ENCODE data around the gene AATK.

The AATK gene

GRCh38 chr17:81073967-81074839, 91.8 kb downstream of the AATK start:
- H3K9me3 ChIP-seq (ENCODE audit: control insufficient read depth, low read depth, low read length) = no peaks in the 10 kb centered on the region
- no peak overlapping the region for H3K27ac ChIP-seq (ENCODE audit: low read length)
- H3K9ac ChIP-seq (ENCODE audit: low read length) = no peak overlapping the region
- no peaks in the 10 kb centered on the region for H3K27me3 ChIP-seq (ENCODE audit: control insufficient read depth, insufficient read depth, low read length)
- peaks cover 7% of the 10 kb centered on the region for H3K4me1 ChIP-seq (ENCODE audit: control insufficient read depth, low read depth, low read length)
- H3K4me3 ChIP-seq (ENCODE audit: low read length) = no peak overlapping the region
- no peaks in the 10 kb centered on the region for H3K36me3 ChIP-seq (ENCODE audit: control insufficient read depth, low read depth, low read length)

GRCh38 chr17:81071761-81072741, 94.0 kb downstream of the AATK start:
- peaks cover 7% of the 10 kb centered on the region for H3K4me1 ChIP-seq (ENCODE audit: control insufficient read depth, low read depth, low read length)
- no peaks in the 10 kb centered on the region for H3K36me3 ChIP-seq (ENCODE audit: control insufficient read depth, low read depth, low read length)
- no peak overlapping the region for H3K4me3 ChIP-seq (ENCODE audit: low read length)
- H3K27ac ChIP-seq (ENCODE audit: low read length) = no peak overlapping the region
- no peaks in the 10 kb centered on the region for H3K27me3 ChIP-seq (ENCODE audit: control insufficient read depth, insufficient read depth, low read length)
- no peaks in the 10 kb centered on the region for H3K9me3 ChIP-seq (ENCODE audit: control insufficient read depth, low read depth, low read length)
- H3K9ac ChIP-seq (ENCODE audit: low read length) = no peak overlapping the region

GRCh38 chr17:81070541-81071246, 95.3 kb downstream of the AATK start:
- Histone ChIP-seq H3K4me3 (ENCODE audit: low read length) (no peak overlapping the region), H3K9me3 (ENCODE audit: control insufficient read depth, low read depth, low read length) (no peaks in the 10 kb centered on the region), H3K27me3 (ENCODE audit: control insufficient read depth, insufficient read depth, low read length) (no peaks in the 10 kb centered on the region), H3K9ac (ENCODE audit: low read length) (no peak overlapping the region), H3K36me3 (ENCODE audit: control insufficient read depth, low read depth, low read length) (no peaks in the 10 kb centered on the region), H3K4me1 (ENCODE audit: control insufficient read depth, low read depth, low read length) (peaks cover 7% of the 10 kb centered on the region), H3K27ac (ENCODE audit: low read length) (no peak overlapping the region)

GRCh38 chr17:81069135-81069645, 96.8 kb downstream of the AATK start:
- Histone ChIP-seq H3K4me1 (ENCODE audit: control insufficient read depth, low read depth, low read length) (no peaks in the 10 kb centered on the region), H3K4me3 (ENCODE audit: low read length) (no peak overlapping the region), H3K27me3 (ENCODE audit: control insufficient read depth, insufficient read depth, low read length) (no peaks in the 10 kb centered on the region), H3K27ac (ENCODE audit: low read length) (no peak overlapping the region), H3K36me3 (ENCODE audit: control insufficient read depth, low read depth, low read length) (no peaks in the 10 kb centered on the region), H3K9me3 (ENCODE audit: control insufficient read depth, low read depth, low read length) (no peaks in the 10 kb centered on the region), H3K9ac (ENCODE audit: low read length) (no peak overlapping the region)

- Histone ChIP-seq H3K36me3 (ENCODE audit: control insufficient read depth, low read depth, low read length) (no peaks in the 10 kb centered on the region), H3K9ac (ENCODE audit: low read length) (no peak overlapping the region), H3K4me1 (ENCODE audit: control insufficient read depth, low read depth, low read length) (no peaks in the 10 kb centered on the region), H3K27me3 (ENCODE audit: control insufficient read depth, insufficient read depth, low read length) (no peaks in the 10 kb centered on the region), H3K9me3 (ENCODE audit: control insufficient read depth, low read depth, low read length) (no peaks in the 10 kb centered on the region), H3K27ac (ENCODE audit: low read length) (no peak overlapping the region), H3K4me3 (ENCODE audit: low read length) (no peak overlapping the region)
Observed at GRCh38 chr17:81068411-81069134, 97.4 kb downstream of the AATK start.

- Histone ChIP-seq H3K27me3 (ENCODE audit: control insufficient read depth, insufficient read depth, low read length) (no peaks in the 10 kb centered on the region), H3K4me3 (ENCODE audit: low read length) (no peak overlapping the region), H3K9me3 (ENCODE audit: control insufficient read depth, low read depth, low read length) (no peaks in the 10 kb centered on the region), H3K27ac (ENCODE audit: low read length) (no peak overlapping the region), H3K9ac (ENCODE audit: low read length) (no peak overlapping the region), H3K36me3 (ENCODE audit: control insufficient read depth, low read depth, low read length) (no peaks in the 10 kb centered on the region), H3K4me1 (ENCODE audit: control insufficient read depth, low read depth, low read length) (no peaks in the 10 kb centered on the region)
Observed at GRCh38 chr17:81067391-81067811, 98.6 kb downstream of the AATK start.
